KMS-11 (cell line): Measurements from ENCODE around the gene TENM3.

Source experiments
- H2AFZ ChIP-seq: fragments of 200-600 bp; sonication (generic); 2 replicates; pipeline ENCODE4 v1.6.1; 2016; ENCODE audit warnings: antibody characterized with exemption, mixed run types, low read depth
- H3K27ac ChIP-seq: fragments of 200-600 bp; sonication (generic); 2 replicates; pipeline ENCODE4 v1.6.1; 2016; ENCODE audit warnings: mild to moderate bottlenecking, mixed run types
- H3K27me3 ChIP-seq: fragments of 200-600 bp; sonication (generic); 2 replicates; pipeline ENCODE4 v1.6.1; 2017; ENCODE audit warnings: mild to moderate bottlenecking, low read depth, mixed run types, moderate library complexity; ENCODE audit not compliant: insufficient read depth
- H3K36me3 ChIP-seq: fragments of 200-600 bp; sonication (generic); 2 replicates; pipeline ENCODE4 v1.6.1; 2017; ENCODE audit warnings: mild to moderate bottlenecking, mixed run types; ENCODE audit not compliant: insufficient read depth
- H3K4me1 ChIP-seq: fragments of 200-600 bp; sonication (generic); 2 replicates; pipeline ENCODE4 v1.6.1; 2016; ENCODE audit warnings: mild to moderate bottlenecking, low read depth, mixed run types; ENCODE audit not compliant: poor library complexity, severe bottlenecking
- H3K4me2 ChIP-seq: fragments of 200-600 bp; sonication (generic); 2 replicates; pipeline ENCODE4 v1.7.0; 2016; ENCODE audit warnings: mild to moderate bottlenecking, mixed run types
- H3K4me3 ChIP-seq: fragments of 200-600 bp; sonication (generic); IDR thresholded peaks from 2 replicates; pipeline ENCODE4 v1.6.1; 2017; ENCODE audit warnings: low read depth, low read length, mixed read lengths; ENCODE audit not compliant: insufficient read depth
- H3K79me2 ChIP-seq: fragments of 200-600 bp; sonication (generic); 2 replicates; pipeline ENCODE4 v1.6.1; 2016; ENCODE audit warnings: low read depth, mixed run types; ENCODE audit not compliant: insufficient read depth
- H3K9ac ChIP-seq: fragments of 200-600 bp; sonication (generic); 2 replicates; pipeline ENCODE4 v1.6.1; 2016; ENCODE audit warnings: mild to moderate bottlenecking, mixed run types
- H4K20me1 ChIP-seq: fragments of 200-600 bp; sonication (generic); 2 replicates; pipeline ENCODE4 v1.6.1; 2016; ENCODE audit warnings: mild to moderate bottlenecking, mixed run types; ENCODE audit not compliant: insufficient read depth
- CTCF ChIP-seq: fragments of 200-600 bp; sonication (generic); conservative IDR thresholded peaks from 2 replicates; pipeline ENCODE4 v1.6.1; 2017; ENCODE audit warnings: low read depth, mild to moderate bottlenecking, antibody characterized with exemption, low read length, moderate library complexity, mixed read lengths

TENM3 gene

GRCh38 chr4:182536221-182536811 is 293.1 kb downstream of the TENM3 start:
- H3K9ac ChIP-seq = no peak overlapping the region

DNA sequence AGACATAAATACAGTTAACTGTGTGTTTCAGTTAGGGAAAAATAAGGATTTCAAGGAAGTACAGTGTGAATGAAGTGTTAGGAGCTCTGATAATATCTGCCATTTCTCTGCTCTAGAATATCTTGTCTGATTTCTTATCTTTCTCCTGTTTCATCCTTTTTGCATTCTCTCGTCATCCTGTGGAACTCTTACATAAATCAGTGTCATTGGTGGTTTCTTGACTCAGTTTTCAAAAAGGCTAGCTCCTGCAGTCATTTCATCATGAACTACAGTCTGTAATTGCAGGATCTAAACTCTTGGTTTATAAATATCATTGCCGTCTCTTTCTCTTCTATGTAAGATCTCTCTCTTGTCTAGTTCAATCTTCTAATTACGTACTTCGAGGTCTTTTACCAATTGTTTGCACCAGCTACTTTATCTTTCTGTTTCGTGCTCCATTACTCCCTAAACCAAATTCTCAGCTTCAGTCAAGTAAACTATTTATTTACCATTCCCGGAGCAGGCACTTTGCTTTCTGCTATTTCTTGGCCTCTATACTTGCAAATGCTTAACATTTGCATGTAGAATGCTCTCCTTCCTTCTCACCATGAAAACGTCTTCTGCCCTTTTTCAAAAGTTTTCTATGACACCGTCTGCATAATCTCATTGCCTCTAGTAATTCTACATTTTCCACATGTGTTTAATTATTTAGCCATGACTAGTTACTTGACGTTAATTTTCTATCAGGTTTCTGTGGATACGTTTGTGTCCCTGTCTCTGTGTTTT is 294.0 kb downstream of the TENM3 start:
- H3K36me3 ChIP-seq = no peaks in the 10 kb centered on the region
- H3K4me2 ChIP-seq = no peak overlapping the region

More at GRCh38 chr4:182536221-182536811, 293.1 kb downstream of the TENM3 start:
- H3K79me2 ChIP-seq = no peaks in the 10 kb centered on the region
- H3K4me1 ChIP-seq = no peaks in the 10 kb centered on the region
- no peak overlapping the region for H3K4me2 ChIP-seq
- no peak overlapping the region for H3K27ac ChIP-seq
- H4K20me1 ChIP-seq = no peaks in the 10 kb centered on the region
- H3K36me3 ChIP-seq = no peaks in the 10 kb centered on the region
- no peak overlapping the region for H3K4me3 ChIP-seq
- no peak for TF ChIP-seq CTCF
- H3K27me3 ChIP-seq = no peaks in the 10 kb centered on the region
- no peak overlapping the region for H2AFZ ChIP-seq

DNA sequence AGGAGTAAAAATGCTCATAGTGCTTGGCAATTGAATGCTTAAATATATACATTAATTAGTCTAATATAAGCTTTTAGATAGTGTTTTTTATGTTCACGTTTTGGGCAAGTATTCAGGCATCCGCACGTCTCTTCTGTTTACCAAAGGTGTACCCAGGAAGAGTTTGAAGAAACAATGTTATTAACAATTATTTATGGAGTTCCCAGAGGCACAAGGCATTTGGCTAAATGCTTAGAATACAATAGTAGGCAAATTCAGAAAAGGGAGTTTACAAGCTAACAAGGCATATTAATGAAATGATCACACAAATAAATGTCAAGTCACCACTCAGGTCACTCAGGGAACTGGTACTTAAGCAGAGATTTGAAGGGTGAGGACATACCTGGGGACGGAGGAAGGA is 294.8 kb downstream of the TENM3 start:
- Histone ChIP-seq H3K27ac (no peak overlapping the region), H3K9ac (no peak overlapping the region), H3K4me3 (no peak overlapping the region), H3K79me2 (no peaks in the 10 kb centered on the region), H3K4me1 (no peaks in the 10 kb centered on the region), H3K36me3 (no peaks in the 10 kb centered on the region), H3K27me3 (no peaks in the 10 kb centered on the region), H3K4me2 (no peak overlapping the region), H4K20me1 (no peaks in the 10 kb centered on the region), H2AFZ (no peak overlapping the region)
- TF ChIP-seq CTCF = no peak

More for the DNA sequence above, 294.0 kb downstream of the TENM3 start:
- no peaks in the 10 kb centered on the region for H3K27me3 ChIP-seq
- no peak for TF ChIP-seq CTCF
- H3K4me1 ChIP-seq = no peaks in the 10 kb centered on the region
- no peaks in the 10 kb centered on the region for H3K79me2 ChIP-seq
- H3K4me3 ChIP-seq = no peak overlapping the region
- no peak overlapping the region for H2AFZ ChIP-seq
- no peak overlapping the region for H3K27ac ChIP-seq
- H4K20me1 ChIP-seq = no peaks in the 10 kb centered on the region
- no peak overlapping the region for H3K9ac ChIP-seq

DNA sequence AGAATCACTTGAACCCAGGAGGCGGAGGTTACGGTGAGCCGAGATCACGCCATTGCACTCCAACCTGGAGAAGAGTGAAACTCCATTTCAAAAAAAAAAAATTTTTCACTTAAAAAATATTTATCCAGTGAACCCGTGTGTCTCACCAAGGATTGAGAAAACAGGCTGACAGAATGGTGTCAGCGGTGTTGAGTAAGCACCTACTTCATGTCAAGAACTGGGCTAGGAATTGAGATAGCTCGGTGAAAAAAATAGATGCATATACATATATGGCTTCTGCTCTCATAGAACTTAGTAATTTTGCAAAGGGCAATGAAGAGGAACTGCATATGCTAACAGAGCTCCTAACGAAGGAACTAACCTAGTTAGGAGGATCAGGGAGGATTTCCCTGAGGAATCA is 297.3 kb downstream of the TENM3 start:
- no peak for TF ChIP-seq CTCF
- no peak overlapping the region for H2AFZ ChIP-seq
- no peak overlapping the region for H3K27ac ChIP-seq
- H3K4me1 ChIP-seq = no peaks in the 10 kb centered on the region
- H3K36me3 ChIP-seq = no peaks in the 10 kb centered on the region
- H3K4me3 ChIP-seq = no peak overlapping the region
- no peak overlapping the region for H3K4me2 ChIP-seq
- no peaks in the 10 kb centered on the region for H4K20me1 ChIP-seq
- no peaks in the 10 kb centered on the region for H3K27me3 ChIP-seq
- no peaks in the 10 kb centered on the region for H3K79me2 ChIP-seq
- H3K9ac ChIP-seq = no peak overlapping the region
